AG09319 (cell line): ENCODE data around the gene FGB.

ENCODE experiments used
- DNase-seq: peaks from one replicate; pipeline ENCODE4 v3.0.0-alpha.2; 2010; ENCODE audit warnings: low read depth; ENCODE audit errors: extremely low read depth
- CTCF ChIP-seq: IDR thresholded peaks from 2 replicates; pipeline ENCODE4 v1.5.1; 2011; ENCODE audit warnings: low read depth, mild to moderate bottlenecking, inconsistent platforms, low read length, moderate library complexity

Gene FGB

DNA sequence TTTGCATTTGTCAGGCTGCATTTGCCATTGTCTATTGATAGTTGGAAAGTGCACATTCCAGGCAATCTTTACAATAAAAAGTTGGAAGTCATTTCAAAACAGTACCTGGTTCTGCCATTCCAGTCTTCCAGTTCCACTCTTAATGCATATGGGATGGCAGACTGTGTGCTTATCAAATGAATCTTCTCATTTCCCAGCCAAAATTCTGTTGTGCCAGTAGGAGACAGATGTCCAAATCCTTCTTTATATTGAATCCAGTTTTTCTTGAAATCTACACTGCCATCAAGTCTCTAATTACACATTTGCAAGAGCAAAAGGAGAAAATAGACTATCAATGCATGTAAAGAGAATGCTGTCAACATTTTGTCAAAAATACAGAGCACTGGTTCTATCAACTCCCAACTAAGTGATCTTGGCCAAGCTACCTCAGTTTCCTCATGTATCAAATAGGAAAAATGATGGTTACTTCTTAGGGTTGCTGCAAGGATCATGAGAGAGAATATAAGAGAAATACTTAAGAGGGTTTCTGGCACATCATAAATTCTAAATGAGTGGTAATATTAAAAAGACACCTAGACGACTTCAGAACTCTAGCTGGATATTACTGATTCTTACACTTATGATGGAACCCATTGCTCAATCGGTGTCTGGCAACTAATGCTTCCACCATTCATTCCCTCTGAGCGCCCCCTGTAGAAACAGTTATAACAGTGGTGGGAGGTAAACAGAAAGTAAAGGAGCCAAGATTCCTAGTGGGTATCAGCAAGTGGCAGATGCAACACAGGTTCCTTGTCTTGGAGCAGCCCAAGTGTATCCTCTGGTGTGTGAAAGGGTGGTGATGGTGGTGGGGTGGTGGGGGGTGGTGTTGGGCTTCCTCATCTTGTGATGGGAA lies 45.8 kb downstream of the FGB start:
- no peak for TF ChIP-seq CTCF

DNA sequence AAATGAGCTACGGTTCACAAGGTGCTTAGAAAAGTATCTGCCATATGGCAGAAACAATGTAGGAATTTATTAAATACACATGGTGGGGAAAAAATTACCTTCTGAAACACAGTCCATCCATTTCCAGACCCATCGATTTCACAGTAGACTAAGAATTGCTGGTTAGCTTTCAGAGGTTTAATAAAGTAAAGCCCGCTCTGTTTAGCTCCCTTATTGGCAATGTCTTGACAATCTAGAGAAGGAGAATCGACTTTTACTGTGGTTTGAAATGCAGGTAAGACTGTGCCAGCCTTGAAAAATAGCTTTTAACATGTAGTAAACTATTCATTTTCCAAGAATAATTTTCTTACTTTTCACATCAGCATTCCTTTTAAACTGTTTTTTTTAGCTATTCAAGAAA lies 46.7 kb downstream of the FGB start:
- no peak for TF ChIP-seq CTCF
- no peak for DNase-seq

More for the DNA sequence above, 45.8 kb downstream of the FGB start:
- DNase-seq, result no peak

DNA sequence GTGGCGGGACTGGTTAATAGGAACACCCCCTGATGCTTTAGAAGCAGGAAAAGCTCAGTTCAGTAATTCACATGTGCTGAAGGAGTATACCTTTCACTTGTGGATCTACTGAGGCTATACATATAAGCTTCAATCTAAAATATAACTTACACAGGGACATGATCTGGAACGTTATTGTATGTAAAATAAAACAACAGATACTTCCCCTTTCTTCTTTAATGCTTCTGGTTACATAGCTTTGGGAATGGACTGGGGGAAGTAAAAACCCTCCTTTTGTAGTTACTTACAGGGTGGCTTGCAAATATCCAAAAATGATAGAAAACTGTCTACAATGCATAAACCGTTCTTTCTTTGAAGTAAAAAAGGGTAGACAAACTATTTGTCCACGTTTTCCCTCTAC lies 47.8 kb downstream of the FGB start:
- TF ChIP-seq CTCF, result no peak
- DNase-seq, result no peak

DNA sequence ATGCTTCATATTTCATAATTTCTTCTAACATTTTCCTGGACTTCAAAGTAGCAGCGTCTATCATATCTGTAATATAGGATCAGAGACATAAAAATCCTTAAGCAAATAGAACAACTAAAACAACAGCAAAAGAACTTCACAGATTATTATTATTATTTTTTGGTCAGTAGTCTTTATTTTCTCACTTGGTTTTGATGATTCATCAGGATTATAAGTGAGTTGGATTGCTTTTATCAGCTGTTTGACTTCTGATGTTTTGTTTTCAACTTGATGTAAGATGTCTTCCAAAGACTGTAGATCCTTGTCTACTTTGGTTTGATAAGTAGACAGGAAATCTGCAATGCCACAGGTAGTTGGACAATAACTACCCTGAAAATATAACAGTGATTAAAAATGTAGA lies 49.0 kb downstream of the FGB start:
- no peak for DNase-seq
- no peak for TF ChIP-seq CTCF

DNA sequence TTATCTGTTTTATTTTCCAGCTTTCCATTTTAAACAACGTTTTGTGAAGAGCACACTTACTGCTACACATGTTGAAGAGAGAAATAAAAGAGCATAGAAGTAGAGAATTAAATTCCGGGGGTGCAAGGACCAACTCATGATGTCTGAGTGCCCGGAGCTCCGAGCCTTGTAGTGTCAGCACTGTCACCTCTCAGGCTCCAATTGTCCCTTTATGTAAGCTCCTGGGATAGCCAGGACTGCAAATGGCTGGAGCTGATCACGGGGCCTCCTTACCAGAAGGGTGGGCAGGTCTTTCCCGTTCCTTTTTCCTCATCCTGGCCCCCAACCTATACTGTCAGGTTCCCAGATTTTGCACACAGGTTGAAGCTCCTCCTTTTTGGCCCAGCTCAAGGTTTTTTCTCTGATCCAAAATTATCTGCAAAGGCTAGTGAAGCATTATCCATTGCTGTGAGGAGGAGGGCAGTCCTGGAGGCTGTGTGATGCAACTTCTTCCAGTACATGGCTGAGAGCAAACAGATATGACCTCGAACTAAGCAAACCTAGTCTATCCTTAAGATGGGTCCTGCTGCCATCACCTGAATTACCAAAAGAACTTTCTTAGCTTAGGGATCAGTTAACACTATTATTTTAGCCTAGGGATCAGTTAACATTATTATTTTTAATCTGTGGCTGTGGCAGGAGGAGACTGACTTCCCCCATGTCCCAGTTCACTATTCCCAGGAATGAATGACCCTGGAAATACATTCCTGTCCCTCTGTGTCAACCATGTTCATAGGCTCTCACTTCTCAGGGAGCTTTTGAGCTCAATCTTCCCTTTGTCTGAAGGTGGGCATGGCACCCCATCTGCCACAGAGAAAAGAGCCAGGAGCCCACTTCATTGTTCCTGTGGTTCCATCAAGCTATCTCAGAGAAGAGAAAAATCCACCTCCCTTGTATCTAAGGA lies 49.9 kb downstream of the FGB start, which contains the start of gene FGG:
Gene FGG, minus strand, starts transcription at position 185 of the 943 bp plus-strand sequence. Its CDS starts 47 bp downstream, at position 138.
- TF ChIP-seq CTCF, result no peak
- no peak for DNase-seq

DNA sequence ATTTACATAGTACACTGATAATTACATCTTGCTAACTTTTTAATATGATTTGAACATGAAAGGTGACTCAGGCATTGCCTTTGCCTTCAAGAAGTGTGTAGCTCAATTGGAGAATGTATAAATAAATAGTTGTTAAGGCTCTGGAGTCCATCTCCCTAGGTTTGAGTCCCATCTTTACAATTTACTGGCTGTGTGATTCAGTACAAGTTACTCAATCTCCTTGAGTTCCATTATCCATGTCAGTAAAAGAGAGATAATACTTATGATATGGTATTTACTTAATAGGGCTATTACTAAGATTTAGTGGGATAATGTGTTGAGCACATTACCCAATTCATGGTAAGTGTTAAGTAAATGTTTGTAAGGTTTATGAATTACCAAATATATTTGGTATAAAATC lies 51.5 kb downstream of the FGB start:
- no peak for TF ChIP-seq CTCF
- DNase-seq, result no peak
